A204.1 (cell line): ENCODE measurements around the gene CIB4.
A peak's percentile ranks its signal among the peaks of the same experiment; 100 is the strongest.

Experiments
- FAIRE-seq: peaks from 2 replicates; lab custom pipeline; 2012; peaks lifted over from hg19 to GRCh38; lab: Jason Lieb, UNC

The CIB4 gene

DNA sequence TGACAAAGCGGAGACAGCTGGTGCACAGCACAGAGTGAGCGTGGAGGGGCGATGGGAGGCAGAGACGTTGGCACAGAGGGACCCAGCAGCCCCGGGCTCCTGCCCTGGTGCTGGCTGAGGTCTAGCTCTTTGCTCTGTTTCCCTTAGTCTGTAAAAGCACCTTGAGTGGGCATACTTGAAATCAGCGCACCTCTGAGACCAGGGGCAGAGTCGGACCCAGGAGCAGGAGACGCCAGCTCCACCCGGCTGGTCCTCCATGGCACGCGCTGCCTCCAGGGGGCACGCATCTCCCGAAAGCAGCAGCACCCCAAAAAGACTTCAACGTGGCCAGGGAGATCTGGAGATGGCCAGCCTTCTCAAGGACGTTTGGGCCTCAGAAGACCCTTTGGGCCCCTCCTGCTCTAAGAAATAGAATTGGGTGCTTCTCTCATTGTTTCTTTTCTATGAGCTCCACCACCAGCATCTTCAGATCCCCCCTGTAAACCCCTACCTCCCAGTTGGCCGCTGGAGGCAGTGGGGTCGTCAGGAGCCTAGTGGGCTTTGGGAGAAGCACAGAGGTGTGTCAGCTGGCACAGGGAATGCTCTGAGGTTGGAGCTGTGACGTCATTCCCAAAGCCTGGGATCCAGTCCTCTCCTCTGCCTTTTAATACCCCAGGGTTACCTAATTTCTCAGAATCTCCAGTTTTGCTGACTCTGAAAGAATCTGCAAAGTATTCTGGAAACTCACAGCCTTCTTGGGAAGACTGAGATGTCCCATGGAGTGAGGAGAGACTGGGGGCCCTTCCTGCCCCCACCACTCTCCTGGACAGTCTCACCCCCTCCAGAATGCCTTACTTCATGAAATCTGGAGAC, 58.9 kb downstream of the CIB4 start:
- FAIRE-seq, result no peak

DNA sequence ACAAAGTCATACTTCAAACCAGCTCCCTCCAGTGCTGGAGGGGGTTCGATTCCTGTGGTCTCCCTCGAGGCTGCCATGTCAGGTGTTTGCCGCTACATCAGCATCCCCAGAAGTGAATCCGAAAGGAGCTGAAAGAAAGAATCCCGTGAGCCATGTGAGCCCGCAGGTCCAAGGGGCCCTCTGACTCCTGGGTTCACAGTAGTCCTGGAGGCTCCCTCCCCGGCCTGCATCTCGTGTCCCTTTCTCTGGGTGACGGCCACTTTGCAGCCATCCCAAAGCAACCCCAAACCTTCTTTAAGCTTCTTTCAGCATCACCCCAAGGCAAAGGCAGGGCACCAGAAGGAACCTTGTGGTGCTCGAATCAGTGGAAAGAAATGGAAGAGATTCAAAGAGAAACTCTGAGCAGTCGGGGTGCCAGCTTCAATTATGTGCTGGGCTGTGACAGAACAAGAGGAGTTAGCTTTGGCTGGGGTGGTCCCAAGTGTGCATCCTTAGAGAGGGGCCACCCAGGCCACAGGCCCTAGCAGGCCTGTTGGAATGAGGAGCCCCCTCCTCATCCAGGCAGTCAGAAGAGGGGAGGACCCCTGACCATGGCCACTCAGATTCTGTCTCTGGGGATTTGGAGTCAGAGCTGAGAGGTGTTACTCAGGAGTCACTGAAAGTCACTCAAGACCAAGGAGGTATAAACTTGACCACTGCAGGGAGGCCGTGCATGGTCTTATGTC, 59.7 kb downstream of the CIB4 start:
- no peak for FAIRE-seq

DNA sequence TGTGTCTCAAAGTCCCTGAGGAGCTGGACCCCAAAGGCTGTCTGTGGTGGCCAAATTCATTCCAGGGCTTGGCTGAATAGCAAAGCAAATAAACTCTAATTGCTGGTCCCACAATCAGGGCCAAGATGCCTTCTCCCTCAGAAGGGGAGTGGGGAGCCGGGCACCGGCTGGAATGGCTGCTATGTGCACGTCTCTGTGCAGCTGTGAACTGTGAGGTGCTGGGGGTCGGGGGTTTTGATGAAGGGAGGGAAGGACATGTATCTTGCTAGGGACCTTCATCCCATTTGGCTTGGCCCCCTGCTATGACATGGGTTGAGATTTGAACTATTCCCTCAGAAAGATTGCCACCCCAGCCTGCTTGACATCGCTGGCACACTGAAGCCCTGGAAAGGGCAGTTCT, 60.4 kb downstream of the CIB4 start:
- FAIRE-seq, result no peak

DNA sequence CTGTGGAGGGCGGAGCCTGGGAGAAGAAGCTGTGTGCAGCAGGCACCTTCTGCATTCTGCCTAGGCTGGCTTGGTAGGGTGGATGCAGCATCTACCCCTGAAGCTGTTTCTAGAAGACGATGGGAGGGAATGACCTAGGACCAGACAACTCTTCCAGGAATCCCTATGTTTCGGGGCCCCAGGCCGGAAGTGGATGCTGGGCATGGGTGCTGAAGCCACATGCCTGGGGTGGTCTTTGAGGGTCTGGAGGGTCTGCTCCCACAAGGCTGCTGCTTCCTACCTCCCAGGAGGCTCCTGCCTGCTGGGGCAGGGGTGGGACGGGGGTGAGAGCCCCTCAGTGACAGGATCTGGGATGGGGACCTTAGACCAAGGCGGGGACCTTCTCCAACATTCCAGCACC, 61.0 kb downstream of the CIB4 start:
- FAIRE-seq, result no peak

DNA sequence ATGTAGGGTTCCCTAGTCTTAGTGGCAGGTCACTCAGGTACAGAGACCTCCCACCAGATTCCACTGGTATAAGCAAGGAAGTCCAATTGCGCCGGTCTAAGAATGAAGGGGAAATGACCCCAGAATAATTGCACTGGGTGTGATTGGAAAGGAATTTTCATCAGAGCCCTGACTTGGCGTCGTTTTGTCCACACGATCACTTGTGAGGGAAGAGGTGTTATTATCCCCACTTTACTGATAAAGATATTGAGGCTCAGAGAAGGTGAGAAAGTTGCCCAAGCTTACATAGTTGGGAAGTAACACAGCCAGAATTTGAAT, 61.5 kb downstream of the CIB4 start:
- no peak for FAIRE-seq

DNA sequence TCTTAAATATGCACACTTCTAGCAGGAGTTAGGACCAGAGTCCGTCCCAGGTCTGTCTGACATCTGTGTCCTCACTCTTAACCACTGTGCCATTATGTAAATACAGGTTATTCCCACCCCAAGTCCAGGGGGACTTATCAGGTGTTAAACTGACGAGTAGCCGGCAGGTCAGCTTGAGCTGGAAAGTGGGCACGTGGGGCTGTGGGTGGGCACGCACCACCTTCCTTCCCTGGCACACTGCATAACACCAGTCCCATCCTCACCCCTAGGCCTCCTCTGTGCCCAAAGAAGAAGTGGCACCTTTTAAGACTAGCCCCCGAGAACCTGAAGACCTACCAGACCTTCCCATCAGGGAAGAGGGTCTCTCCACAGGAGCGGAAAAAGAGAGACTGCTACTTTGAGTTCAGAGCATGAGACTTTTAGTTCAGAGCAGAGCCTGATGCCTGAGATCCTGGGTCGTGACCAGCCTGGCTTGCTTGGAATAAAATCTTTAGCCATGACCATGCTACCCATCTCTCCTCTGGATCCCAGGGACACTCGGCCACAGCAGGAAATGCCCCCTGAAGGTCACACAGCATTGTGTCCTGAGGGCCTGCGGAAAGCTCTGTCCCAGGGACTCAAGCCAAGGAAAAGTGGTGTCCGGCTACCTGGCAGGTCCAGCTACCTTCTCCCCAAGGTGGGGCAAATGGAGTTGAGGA, 62.0 kb downstream of the CIB4 start:
- no peak for FAIRE-seq

DNA sequence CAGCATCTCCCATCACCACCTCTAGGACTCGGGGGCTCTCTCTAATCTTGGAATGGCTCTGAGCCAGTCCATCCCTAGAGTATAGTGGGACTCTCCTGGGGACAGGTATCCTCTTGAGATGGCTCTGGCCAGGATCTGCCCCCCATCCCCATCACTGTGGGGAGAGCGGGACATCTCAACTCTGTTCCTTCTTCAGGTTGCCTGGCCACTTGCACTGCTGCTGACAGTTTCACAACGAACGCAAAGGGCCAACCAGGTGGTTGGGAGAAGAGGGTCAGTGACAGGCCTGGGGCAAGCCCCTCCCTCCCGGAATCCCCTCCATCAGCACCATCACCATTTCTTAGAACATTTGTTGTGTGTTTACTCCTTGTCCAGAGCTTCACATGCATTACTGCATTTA, 62.6 kb downstream of the CIB4 start:
- no peak for FAIRE-seq

DNA sequence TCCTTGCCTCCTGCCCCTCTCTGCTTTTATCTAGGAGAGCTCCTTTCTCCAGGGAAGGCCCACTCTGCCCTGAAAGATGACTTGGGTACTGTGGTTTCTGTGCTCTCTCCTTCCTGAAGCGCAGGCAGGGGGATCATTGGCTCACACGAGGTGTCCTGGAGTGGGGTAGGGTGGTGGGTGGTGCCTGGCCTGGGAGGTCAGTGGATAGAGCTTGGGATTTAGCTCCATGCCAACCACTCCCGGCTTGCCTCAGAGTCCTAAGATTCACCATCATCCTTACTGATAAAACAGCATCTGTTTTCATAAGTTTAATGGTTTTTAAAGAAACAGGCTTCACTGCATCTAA, 63.1 kb downstream of the CIB4 start:
- FAIRE-seq, result no peak

DNA sequence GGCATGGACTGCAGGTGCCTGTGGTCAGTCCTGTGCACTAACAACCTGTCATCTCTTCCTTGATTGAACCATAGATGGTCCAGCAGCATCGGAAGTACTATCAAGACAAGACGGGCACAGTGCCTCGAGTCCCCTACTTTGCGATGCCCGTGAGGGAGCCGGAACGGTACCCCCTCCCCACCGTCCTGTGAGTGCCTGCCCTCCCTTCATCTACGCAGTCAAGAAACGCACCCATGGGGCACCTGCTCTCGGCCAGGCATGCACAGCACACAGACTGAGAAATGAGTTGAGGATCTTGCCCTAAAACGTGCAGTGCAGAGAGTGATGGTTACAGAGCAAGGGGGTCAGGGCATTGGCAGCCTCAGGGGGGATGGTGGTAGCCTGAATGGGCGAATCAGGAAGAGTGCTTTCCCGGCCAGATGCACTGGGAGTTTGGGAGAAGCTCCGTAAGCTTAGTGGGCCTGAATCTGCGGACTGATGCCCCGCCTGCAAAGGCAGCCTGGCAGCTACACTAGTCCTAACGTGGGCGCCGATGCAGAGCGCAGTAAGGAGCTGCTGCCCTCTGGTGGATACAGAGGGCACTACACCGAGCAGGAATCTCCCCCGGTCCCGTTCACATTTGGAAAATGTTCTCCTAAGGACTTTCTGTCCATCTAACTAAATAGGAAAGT, 63.6 kb downstream of the CIB4 start:
- FAIRE-seq, result peak; percentile 80

DNA sequence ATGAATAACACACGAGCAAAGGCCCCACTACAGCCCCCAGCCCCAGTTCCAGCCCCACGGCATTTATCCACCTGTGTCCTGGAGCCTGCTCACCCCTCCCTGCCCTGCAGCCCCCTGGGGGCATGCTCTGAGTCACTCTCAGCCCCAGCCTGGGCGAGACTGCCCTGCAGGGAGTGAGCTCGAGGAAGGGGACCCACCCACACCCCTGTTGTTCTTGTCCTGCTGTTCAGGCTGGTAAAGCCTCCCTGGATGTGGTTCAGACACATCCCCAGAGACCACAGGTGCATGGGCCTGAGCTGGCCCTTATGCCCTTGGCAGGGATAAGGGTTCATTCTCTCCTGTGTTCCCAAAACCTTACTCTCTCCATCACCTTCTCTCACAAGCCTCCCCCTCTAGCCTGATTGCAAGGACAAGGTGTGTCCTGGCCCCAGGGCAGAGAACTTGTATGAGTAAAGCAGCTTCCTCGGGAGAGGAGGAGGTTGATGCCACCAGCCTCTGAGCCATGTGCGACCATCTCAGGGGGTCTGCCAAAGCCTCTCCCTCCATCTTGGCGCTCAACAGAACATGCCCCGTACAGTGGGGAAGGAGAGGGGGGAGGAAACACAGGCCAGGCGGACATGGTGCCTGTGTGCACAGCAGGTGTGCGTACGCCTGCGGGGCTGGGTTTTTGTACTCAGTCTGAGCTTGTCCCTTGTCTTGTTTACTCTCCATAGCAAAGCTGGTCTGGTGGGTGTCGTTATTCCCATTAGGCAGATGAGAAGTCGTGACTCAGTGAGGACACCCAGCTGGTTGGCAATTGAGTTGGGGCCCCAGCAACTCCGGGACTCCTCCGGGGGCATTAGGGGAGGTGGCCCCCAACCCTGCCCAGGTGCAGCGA, 64.4 kb downstream of the CIB4 start:
- no peak for FAIRE-seq

DNA sequence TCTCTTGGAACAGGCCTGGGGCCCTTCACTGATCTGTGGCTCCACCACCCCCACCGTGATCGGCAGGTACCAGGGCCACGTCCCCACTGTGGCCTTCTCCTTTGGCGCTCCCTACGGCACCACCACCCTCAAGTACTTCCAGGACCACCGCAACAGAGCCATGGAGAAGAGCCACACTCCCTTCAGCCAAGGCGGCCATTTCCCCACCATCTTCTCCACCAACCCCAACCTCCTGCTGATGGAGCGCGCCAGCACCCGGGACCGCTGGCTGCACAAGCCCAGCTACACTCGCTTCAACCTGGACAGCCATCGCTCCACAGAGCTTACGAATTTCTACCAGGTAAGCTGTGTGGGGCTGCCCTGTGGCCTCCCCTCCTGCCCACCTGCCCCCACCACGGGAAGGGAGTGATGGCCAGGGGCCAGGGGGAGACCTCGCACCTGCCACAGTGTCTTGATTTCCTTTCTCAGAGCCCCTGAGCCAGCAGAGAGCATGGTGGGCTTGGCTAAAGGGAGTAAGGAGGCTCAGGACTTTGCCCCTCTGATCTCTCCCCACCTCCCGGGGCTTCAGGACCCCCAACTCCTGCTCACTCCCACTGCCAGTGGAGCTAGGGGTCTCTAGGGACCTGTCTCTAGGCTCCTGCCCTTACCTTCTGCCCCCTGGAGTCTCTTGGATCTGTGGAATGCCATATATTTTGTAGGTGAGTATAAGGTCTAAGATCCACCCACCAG, 65.2 kb downstream of the CIB4 start:
- no peak for FAIRE-seq

DNA sequence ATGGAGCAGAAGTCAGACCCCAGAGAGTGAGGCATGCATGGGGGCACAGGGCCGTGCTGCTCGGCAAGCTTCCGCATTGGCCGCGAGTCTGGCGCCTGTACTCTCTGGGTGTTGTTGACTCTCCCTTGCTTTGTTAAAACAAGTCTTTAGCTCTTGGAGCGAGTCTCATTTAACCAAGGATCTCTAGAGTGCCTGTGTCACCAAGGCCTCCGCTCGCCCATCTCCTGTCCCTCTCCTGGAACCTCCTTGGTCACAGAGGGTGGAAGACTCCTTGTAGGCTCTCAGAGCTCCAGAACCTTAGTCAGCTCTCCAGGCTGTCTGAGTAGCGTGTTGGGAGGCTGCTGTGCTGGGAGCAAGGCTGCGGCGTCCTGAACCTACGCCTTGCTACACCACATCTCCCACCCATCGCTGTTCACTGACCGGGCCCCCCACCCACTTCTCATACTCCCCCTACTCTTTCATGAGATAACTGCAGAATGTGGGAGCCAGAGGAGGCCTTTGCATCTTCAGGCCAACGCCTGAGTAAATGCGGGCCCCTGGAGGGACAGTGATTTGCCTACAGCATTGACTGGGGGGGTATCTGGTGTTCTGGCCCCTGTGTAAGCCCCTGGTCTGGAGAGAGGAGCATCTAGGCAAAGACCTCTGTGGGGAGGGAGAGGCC, 66.1 kb downstream of the CIB4 start:
- FAIRE-seq, result no peak

DNA sequence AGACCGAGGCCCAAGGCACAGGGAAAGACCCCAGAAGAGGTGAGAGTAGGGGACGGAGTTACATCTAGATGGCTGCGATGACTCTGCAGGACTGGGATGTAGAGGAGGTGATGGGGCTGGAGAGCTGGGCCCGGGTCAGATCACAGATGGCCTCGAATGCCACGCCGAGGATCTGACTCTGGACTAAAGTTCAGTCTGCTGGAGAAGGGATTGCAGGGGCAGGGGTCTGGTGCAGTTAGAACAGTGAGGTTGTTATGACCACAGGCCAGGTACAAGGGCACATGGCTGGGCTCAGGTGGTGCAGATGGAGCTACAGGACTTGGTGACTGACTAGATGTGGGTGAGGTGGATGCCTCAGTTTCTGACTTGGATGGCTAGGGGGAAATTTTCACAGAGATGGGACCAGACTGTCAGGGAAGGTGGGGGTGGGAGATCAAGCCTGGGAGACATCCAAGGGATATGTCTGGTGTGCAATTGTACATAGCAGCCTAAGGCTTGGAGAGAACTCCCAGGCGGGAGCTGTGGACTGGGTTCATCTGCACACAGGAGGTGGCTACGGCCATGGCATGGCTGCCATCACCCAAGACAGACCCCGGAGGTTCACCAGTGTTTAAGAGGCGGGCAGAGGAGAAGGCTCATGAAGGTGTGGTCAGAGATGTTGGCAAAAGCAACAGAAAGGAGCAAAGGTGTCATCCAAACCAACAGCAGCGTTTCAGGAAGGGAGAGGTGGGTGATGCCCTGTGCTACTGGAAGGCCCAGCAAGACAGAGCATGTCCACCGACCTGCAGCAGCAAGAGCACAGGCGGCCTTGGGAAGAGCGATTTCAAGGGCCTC, 66.9 kb downstream of the CIB4 start:
- FAIRE-seq, result no peak

DNA sequence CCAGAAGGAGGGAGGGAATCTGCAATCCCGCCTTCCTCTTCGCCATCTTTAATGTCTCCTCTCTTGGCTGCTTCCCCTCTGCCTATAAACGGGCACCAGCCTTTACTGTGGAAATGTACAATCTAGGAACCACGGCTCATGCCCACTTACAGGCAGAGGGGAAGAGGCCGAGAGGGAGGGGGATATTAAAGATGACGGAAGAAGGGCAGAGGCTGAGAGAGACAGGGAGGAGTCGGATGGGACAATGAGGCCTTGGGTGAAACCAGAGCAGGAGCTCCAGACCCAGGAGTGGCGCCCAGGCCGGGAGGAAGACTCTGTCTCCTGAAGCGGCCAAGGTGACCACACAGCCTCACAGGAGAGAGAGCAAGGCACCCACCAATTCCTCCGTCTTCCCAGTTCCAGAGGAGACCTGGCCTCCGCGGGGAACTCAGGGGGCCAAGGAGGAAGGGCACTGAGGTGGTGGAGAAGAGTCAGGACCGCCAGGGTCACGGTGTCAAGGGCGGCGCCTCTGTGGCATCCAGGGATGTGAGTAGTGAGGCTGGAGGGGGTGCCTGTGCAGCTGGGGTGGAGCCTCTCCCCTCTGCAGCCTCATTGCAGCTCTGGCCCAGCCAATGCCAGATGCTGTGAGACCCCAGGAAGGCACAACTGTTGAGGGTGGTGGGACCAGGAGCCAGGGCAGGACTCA, 67.8 kb downstream of the CIB4 start:
- no peak for FAIRE-seq

DNA sequence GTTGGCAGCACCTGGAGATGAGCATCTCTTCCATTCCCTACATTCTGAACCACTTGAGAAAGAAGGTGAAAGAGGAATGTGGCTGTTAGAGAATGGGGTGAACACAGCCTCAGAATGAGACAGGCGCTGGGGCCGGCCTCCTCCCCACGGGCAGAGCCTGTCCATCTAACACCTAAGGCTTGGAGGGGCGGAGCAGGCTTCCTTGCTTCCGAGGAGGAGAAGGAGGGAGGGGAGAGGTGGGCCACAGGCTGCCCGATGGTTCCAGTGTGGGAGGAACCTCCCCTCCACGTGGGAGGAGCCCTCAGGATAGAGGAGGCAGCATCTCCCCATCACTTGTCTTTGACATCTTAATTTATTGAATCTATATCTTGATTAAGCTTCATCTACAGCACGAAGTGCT, 68.6 kb downstream of the CIB4 start:
- no peak for FAIRE-seq

DNA sequence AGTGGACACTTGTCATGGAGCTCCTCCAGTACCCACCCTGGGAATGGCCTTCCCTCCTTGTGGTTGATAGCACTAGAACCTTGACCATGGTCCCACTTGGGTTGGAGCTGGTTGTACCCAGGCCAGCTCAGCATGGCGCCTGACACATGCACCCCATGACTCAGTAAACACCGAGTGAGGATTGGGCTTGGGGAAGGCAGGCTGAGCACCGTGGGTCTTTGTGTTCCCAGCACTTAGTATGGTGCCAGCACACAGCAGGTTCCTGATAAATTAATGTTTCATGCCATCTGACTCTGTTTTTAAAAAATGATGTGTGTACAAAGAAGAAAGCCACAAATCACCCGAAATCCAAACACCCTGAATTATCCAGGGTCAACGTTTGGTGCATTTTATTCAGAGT, 69.8 kb downstream of the CIB4 start:
- no peak for FAIRE-seq

DNA sequence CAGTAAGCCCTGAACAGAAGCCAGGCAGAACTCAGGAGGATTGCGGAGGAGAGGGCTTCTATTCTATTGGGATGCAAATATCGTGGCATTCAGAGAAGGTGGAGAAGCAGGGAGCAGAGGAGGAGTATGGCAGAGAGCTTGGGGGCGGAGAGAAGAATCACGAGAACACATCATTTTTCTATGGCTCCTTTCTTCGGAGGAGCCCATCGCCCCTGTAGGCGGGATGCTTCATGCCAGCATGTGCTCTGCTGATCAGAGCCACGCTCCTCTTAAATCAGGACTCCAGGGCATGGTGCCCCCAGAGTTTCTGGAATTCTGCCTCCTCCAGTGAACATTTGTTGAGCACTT, 71.1 kb downstream of the CIB4 start:
- FAIRE-seq, result no peak

DNA sequence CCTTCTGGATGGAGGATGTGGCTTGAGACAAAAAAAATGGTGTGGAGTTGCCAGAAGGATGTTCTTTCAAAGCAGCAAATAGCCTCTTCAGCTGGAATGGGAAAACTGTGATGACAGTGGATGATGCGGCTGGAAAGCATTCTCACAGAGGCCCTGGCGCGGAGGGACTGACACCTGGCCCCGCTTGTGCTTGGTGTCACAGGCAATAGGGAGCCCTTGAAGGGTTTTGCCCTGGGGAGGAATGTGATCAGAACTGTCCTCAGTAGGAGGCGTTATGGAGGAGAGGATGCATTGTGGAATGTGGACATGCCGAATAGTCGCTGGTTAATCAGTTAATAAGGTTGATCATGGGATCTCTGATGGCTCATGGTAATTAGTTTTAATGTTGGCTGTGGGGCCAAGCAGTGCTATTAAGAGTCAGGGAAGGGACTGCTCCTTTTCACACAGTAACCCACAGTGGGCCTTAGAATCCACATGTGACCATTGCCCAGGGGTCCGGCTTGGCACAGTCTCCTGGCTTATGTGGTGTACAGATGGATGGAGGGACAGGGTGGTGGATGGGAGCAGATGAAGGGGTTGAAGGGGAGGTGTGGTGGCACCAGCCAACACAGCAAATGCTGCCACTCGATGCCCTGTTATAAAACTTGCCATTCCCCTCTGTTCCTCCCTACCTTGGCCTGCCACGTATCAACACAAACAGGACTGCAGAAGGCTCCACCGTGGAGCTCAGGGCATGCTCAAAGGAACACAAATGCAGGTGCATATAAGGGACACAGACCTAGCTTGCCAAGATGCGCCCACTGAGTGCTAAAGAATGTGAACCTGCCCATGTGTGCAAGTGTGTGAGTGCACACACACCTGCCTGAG, 71.7 kb downstream of the CIB4 start:
- FAIRE-seq, result no peak
